HG02642 (cell line): ENCODE data around the gene IMPA2.

Experiments
- ATAC-seq: cut with Tn5 transposase; IDR thresholded peaks from one replicate; pipeline ENCODE4 v1.9.1; 2021; ENCODE audit warnings: mild to moderate bottlenecking; ENCODE audit not compliant: unreplicated experiment, poor library complexity

Gene IMPA2

GRCh38 chr18:11986061-11986460 lies 4.8 kb downstream of the IMPA2 start:
- no peak for ATAC-seq

DNA sequence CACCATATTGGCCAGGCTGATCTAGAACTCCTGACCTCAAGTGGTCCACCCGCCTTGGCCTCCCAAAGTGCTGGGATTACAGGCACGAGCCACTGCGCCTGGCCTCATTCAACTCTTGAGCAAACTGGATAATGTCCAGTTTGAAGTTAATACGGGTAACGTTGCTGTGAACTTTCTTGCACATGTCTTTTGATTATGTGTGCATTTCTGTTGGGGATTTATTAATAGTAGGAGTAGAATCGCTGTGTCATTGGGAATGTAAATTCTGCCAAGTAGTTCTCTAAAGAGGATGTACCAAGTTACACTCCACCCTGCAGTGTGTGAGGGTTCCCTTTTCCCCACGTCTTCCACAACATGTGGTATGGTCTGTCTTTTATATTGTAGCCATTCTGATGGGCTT lies 6.2 kb downstream of the IMPA2 start:
- no peak for ATAC-seq

- no peak for ATAC-seq
Measured at GRCh38 chr18:11989174-11989573, 7.9 kb downstream of the IMPA2 start.

- ATAC-seq, result no peak
Measured at GRCh38 chr18:11989966-11990380, 8.7 kb downstream of the IMPA2 start.

GRCh38 chr18:11990539-11990938 lies 9.2 kb downstream of the IMPA2 start:
- no peak for ATAC-seq

DNA sequence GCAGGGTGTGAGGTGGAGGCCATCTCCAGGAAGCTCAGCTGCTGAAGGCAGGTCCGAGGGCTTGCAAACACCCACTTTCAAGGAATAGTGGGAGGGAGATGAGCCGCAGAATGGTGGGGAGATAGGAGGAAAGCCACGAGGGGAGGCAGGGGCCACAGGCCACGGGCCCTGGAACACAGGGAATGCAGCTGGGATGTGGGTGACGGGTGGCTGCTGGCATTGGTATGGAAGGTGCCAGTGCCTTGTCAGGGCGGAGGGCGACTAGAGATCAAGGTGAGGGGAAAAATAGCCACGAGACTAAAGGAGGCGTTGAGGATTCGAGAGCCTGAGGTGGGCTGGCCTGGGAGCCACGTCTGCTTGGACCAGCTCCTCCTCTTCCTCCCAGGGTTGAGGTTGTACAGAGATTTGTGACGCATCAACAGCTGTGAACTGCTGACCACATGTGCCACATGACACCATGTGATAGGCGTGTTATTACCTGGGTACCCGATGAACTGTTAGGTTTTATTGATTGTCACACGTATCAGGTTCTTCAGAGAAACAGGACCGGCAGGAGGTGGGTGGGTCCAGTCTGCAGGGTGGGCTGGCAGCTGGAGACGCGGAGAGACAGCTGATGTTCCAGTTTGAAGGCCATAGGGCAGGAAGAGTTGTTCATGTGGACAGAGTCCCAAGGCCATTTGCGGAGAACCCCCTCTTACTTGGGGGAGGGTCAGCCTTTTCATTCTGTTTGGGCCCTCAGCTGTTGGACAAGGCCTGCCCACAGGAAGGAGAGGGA lies 9.9 kb downstream of the IMPA2 start:
- ATAC-seq, result no peak

DNA sequence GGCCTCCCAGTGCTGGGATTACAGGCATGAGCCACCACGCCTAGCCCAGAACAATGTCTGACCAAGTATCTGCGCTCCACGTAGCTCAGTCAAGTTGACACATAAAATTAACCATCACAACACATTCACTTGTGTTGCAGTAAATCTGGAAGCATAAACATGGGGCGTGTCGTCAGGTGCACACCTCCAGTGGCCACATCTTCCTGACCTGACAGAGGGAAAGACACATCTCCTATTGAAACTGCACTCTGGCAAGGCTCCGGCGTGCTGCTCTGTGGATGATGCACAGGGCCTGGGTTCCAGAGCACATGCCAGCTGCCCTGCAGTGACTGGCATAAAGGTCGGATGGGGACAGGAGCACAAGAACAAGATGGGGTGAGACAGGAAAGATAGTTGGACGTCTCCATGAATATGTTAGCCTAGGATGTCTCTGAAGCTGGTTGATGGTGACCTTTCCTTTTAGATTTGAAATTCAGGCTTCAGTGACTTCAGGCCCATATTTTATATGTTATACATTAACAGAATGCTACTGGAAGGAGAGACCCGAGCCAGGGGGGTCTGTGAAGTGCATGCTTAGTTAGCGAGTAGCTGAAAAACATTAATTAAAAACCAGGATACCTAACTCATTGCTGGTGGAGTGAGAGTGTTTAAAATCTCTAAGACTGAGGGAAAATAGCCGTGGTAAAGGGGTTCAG lies 10.9 kb downstream of the IMPA2 start:
- no peak for ATAC-seq

DNA sequence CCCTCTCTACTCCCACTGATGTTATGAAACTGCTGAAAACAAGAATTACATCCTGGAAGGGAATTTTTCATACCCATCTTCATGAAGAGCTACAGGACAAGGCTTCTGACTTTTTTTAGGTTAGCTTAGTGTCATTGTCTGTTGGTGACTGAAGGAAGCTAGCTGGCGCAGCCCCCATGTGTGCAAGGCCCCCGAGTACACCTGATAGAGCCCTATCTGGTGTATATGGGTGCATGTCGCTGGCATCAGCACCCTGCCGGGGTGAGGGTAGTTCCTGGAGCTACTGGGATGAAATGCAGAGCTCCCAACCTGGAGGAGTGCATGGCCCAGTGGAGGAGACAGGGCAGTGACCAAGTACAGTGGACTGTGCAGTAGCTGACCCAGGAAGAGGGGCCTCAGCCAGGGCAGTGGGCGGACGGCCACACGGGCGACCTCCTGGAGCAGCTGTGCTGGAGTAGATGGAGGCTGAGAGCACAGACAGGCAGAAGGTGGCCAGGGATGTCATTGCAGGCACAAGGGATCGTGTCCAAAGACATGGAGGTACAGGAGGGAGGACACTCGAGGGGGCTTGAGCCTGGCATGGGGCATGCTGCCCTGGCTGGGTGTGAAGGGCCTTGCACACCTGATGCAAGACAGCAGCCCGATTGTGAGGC lies 12.1 kb downstream of the IMPA2 start:
- no peak for ATAC-seq

- ATAC-seq, result no peak
Measured at GRCh38 chr18:11994336-11994702, 13.0 kb downstream of the IMPA2 start.

DNA sequence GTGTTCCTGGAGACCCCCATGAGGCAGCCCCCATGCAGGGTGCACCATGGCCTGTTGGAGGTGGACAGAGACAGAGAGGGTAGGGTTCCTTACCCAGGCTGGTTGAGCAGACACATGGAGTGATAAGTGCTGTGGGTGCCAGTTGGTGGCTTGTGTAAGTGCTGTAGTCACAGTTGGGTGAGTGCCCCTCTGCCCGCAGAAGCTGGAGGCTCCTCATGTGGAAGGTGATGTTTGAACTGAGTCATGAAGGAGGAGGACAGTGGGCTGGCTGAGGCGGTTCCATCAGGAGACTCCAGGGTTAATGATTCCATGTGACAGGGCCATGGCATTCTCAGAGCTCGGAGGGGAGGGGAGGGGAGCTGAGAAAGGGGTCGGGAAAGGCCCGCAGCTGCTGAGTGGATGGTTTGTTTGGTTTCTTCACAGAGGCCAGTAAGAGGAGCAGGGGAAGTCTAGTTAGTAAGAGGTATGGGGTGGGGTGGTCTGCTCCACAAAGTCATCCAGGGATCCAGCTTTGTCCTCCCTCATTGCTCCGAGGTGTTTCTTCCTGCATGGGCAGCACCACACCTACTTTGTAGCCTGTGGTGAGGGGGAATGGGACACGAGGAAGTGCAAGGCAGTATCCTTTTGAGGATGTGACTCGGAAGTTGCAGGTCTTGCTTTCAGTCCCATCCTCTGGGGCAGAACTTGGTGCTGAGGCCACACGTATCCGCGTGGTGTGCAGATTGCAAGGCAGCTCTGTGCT lies 13.6 kb downstream of the IMPA2 start:
- no peak for ATAC-seq

- ATAC-seq, result no peak
Measured at GRCh38 chr18:11995445-11996189, 14.3 kb downstream of the IMPA2 start.

- no peak for ATAC-seq
Measured at GRCh38 chr18:11996190-11996754, 15.0 kb downstream of the IMPA2 start.

GRCh38 chr18:11996907-11997306 lies 15.6 kb downstream of the IMPA2 start:
- ATAC-seq, result no peak

GRCh38 chr18:11997466-11997865 lies 16.2 kb downstream of the IMPA2 start:
- no peak for ATAC-seq

DNA sequence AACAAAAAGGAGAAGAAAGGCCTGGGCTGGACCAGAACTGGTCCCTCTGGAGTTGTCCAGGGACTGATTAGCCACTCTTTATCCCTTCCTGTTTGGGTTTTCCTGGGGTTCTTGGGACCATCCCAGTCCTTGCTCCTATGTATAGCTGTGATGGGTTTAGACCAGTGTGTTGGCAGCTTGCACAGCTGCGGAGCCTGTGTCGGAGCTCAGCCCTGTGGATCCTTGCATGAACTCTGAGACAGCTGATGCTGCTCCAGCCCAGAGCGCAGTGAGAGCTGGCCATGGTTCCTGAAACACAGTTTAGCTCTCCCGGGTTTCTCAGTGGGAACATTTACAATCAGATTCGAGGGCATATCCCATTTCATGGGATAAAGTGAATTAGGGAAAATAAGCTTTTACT lies 16.9 kb downstream of the IMPA2 start:
- no peak for ATAC-seq

DNA sequence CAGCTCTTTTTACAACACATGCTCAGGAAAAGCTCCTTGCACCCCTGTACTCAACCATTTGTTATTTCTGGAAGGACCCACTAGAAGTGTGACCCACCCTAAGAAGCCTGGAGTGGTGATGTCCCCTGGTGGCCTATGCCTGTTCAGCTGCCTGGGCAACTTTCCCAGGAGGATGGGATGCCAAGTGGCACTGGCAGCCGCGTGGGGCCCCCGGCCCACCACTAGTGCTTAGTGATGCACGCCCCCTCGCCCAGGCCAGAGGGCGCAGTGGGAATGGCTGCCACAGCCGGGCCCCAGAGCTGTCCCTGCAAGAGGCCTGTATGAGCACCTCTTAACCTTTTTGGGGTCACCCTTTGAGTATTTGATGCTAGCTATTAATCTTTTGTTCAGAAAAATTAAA lies 18.1 kb downstream of the IMPA2 start:
- ATAC-seq, result no peak

DNA sequence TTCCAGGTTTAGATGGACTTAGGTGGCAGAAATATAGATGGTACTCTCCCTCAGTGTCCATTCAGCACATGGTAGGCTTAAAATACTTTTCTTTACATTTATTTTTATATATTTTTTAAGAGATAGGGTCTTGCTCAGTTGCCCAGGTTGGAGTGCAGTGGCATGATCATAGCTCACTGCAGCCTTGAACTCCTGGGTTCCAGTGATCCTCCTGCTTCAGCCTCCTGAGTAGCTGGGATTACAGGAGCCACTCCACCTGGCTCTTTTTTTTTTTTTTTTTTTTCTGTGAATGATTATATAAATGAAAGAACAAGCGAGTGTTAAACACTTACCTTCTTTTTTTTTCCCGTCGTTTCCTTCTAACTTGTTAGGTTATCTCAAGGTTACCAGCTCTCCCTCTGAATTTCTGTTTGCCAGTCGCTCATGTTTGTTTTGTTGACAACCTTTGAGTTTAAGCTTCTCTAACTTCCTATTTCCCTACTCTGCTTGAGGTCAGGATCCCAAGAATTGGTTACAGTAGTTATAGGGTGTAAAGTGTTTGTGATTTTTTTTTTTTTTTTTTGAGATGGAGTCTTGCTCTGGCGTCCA lies 18.9 kb downstream of the IMPA2 start:
- no peak for ATAC-seq

GRCh38 chr18:12001421-12001820 lies 20.1 kb downstream of the IMPA2 start:
- ATAC-seq, result no peak

GRCh38 chr18:12003894-12004293 lies 22.6 kb downstream of the IMPA2 start:
- no peak for ATAC-seq
